GM21723 (cell line): Measurements from ENCODE around the gene ZBTB7C.

Source experiments
- ATAC-seq: cut with Tn5 transposase; IDR thresholded peaks from one replicate; pipeline ENCODE4 v1.9.1; 2021; ENCODE audit warnings: mild to moderate bottlenecking, moderate library complexity; ENCODE audit not compliant: unreplicated experiment

ZBTB7C gene

DNA sequence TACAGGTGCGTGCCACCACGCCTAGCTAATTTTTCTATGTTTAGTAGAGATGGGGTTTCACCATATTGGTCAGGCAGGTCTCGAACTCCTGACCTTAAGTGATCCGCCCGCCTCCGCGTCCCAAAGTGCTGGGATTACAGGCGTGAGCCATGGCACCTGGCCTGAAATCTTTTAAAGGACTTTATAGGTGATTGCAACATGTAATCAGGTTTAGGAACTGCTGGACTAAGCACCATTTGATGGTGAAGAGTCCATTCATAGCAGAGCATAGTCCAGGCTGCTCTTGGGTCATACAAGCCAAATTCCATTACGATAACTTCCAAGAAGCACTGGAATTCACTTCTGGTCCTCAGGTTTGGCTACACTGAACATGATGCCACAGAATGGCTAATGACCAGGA, 278.1 kb downstream of the ZBTB7C start:
- no peak for ATAC-seq

DNA sequence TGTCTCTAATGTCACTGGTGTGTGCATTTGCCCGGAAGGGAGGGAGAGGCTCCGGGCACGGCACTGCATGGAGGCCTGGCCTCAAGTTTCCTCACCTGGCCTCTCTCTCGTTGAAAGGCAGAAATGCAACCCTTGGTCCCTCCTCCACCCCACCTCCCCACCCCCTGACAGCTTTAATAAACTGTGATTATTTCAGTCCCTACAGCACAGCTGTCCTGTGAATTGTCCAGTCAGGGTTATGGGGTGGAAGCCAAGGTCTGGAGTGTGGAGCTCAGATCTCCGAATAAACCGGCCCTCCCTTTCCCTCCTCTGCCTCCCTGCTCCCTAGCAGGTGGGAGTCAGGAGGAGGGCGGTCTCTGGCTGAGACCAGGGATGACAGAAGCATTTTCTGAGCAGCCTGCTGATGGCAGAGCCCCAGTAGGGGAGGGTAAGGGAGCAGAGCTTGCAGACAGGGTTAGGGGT, 279.5 kb downstream of the ZBTB7C start:
- ATAC-seq: no peak

DNA sequence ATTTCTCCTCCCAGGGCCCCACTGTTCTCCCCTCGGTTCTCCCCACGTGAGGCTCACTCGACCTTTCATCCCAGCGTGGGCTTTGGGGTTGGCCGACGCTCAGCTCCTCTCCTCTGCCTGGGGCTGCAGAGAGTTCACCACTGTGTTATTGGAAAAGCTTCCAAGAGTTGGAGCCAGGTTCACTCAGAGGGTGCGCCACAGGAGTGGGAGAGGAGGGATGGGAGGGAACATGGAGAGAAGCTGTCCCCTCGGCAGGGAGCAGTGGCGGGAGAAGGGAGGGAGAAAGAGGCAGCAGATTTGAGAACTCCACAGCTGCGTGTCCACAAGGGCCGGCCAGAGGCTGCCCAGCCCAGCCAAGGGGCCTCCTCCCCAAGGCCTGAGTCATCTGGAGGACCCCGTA, 281.6 kb downstream of the ZBTB7C start:
- ATAC-seq: no peak

DNA sequence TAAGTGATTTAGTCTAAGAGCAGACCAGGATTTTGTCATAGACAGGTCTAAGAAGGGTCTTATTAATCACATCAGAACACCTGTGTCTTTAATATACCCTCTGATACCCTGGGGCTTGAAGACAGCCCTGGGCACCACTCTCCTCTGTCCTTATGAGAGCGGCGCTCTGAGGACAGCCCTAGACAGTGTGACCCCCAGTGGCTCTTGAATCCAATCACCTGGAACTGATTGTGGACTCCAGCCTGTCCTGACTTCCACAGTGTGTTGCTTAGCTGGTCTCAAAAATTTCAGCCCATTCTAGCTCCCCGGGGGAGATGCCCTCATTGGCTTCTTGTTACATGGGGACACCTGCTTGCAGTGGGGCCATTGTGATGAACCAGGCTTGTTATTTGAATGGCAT, 282.9 kb downstream of the ZBTB7C start:
- ATAC-seq: no peak

DNA sequence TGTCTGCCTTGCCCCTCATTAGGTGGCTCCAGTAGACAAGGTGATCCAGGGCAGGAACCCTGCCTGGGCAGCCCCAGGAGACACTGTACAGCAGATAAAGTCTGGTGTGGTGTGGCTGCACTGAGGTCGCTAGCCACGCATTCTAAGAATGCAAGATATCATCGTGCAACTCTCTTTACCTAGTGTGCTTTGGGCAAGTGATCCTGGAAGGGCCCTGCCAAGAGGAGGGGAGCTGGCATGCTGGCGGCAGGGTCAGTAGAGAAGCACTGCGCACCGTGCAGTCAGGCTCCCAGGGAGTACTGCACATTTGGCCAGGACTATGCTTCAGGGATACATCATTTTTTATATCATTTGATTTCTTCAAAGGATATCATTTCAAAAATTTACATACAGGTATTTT, 283.5 kb downstream of the ZBTB7C start:
- no peak for ATAC-seq

DNA sequence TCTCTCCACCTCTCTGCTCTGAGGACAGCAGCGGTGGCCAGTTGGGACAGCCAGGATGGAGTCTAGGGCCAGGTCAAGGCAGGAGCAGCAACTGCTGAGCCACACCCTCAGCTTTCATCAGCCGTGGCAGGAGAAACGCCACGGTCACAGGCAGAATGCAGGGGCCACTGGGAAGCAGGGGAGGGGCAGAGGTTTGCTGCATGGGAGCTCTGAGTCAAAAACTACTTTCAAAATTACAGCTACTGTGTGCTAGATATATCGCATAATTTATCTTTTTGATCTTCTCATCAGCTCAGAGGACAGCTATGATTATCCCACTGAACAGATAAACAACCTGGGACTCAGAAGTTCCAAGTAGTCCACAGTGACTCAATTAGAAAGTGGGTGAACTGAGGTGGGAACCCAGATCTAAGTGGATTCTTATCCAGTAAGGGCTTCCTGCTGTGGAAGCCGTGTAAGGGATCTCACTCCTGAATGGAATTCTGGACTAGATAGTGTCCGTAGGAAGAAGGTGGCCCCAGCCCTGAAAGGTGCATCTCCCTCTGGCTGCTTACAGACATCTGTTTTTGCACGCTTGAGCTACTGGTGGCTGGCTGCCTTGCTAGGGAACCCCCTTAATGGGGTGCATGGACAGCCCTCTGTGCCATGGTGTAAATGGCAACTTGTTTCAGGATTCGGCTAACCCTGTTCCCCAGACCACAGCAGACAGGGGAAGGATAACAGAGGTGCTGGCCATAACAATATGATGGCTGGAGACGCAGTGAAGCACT, 284.1 kb downstream of the ZBTB7C start:
- ATAC-seq: no peak

DNA sequence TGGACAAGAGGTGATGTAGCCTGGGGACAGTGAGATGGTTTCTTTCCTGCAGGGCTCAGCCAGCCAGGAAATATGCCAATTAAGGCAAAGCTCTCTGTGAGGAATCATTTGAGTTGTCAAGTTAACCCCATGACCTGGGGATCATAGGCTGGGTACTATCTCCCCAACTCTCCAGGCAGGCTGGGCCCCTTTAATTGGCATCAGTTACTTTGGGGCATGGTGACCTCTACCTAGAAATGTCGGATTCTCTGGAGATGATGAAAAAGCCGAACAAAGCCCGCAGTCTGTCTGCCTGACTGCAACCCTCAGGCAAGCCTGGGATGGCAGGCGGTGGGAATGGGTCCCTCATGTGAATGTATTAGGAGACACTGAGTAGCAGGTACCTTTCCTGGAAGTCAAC, 285.2 kb downstream of the ZBTB7C start:
- no peak for ATAC-seq

DNA sequence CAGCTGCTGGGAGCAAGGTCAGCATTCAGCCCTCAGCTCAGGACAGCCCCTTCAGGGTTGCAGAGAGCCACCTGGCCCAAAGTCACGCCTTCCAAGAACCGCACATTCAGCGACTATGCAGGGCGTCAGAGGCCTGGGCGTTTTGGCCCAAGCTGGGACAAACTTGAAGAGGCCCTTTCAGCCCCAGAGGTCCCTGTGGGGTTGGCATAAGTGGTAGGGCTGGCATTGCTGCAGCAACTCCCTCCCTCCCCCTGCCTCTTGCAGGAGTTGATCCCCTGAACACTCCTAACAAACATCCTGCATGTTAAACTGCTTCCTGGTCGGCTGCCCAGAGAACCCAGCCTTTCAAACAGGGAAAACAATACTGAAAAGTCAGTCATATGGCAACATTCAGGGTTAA, 285.9 kb downstream of the ZBTB7C start:
- ATAC-seq: no peak

DNA sequence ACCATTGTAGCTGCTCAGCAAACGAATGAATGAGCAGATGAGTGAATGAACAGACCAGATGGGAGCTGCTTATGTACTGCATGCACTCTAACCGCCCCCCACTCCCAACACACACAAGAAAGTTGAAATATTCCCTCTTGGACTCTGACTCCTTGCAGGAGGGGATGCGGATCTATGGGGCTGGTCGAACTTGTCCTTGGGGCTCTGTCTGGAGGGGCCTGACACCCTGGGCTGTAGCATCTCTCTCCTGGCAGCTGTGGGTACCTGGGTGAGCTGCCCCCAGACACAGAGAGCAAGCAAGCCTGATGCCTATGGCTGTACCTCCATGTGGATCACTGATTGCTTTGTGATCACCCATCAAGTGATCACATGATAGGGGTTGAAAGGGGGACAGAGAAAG, 286.4 kb downstream of the ZBTB7C start:
- no peak for ATAC-seq

DNA sequence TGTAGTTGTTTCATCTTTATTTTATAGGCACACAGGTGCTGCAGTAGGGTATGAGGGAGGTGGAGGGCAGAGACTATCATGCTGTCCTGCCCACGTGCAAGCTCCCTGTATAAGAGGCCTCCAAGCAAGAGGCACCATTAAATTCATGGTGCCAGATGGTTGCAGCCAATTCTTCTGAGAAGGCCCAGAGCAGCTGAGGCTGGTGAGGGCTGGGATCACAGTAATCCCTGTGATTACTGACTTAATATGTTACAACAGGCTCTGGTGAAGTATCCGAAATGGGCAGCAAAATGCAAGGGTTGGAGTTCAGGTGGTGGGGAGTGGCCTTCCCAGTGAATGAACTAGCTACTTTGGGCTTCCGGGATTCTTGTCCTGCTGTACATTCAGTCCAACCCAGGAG, 286.8 kb downstream of the ZBTB7C start:
- no peak for ATAC-seq

DNA sequence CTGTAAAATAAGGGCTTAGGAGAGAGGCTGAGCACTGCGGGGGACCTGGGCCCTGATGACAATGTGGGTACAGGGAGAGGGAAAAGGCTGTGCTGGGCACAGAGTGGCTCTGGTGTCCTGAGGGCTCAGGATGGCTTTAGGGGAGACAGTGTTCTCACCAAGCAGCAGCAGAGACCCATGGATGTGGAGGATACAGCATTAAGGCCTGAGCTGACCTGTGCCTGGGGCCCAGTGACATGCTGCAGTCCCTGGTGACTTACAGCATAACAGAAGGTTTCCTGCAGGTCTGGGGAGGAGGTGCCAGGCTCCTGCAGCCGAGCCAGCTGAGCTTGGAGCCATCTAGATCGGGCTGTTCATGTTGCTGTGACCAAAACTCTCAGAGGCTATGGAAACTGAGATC, 287.4 kb downstream of the ZBTB7C start:
- no peak for ATAC-seq

DNA sequence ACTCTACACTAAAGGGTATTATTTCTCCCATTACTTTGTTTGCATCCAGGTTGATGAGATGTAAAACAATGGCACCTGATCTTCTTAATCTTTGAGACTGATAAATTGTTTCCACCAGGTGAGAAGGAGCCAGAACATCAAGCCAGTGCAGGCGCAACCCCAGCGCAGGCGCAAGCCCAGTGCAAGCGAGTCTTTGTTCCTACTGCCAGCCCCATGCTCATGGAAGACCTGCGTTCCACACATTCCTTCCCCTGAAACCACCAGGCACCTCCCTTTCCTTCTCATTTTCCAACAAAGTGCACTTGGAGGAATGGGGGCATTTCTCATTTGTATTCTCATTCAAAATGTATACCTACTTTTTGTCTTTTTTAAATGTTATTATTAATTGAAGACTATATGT, 290.0 kb downstream of the ZBTB7C start:
- no peak for ATAC-seq

DNA sequence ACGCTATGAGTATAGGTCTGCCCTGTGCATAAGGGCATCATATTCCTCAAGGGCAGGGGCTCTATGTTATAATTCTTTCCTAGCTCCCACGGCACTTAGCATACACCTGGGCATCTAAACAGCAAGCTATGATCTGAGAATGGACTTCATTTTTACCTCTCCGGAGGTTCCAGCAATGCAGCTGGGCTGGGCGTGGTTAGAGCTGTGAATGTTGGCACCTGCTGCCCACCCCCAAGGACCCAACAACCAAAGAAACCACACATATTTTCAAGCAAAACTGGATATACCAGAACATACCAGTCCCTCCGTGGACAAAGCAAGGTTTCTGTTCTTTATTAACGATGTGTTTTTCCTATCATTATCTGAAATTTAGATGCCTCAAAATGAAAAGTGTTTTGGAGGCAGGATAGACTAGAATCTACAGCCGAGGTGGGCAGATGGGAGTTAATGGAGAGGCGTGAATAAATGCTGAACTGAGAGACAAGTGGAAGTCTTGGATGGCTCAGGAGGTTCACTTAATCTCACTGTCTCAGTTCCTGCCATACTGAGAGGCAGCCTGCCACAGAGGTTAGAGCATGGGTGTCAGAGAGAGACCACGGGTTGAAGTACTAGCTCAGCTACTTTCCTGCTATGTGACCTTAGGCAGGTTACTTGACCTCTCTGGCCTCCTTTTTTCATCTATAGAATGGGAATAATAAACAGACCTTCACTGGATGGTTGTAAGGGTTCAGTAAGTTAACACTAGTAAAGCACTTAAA, 292.1 kb downstream of the ZBTB7C start:
- no peak for ATAC-seq

DNA sequence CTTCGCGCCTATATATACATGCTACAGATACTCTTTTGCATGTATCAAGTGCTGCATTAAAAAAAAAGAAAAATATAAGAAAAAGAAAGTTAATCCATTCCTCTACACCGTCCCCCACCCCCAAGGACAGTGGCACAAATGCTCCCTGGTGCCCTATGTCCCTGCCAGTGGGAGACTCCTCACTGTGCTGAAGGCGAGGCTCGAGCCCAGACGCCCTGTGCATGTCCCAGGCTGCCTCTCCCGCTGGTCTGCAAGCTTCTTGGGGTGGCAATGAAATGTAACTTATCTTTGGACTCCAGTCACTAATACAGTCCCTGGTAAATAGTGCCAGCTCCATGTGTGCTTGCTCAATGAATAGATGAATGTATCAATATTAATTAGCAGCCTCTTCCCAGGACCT, 293.2 kb downstream of the ZBTB7C start:
- ATAC-seq: no peak

DNA sequence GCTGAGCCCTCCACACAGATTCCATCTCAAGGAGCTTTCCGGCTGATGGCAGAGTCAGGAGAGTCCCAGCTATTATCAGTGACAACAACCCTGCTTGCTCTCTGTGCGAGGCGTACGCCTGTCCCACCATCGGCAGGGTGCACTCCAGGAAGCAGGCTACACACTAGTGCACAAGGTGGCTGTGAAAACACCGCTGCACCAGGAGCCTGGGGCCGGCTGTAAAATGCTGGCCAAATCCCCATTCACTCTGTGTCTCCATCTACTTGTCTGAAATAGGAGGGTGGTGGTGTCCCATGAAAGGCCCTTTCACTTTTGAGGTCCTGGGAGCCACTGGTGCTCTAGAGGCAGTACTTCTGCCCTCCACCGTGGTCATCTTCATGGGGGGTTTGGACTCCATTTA, 295.5 kb downstream of the ZBTB7C start:
- ATAC-seq: no peak

DNA sequence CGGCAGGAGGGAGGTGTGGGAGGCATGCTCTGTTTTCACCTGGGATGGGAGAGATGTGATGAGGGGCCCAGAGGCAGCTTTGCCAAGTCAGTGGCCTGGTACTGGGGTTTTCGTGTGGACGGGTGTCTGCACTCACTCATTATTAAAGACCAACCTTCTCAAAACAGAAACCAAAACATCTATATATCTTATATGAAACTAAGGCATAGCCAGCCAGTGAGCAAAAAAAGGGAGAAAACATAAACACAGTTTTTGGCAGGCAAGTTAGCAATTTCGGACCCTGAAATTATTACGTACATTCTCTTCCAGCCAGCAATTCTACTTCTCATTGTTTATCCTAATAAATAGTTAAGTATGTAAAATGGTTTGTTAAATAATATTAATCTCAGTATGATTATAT, 297.6 kb downstream of the ZBTB7C start:
- ATAC-seq: no peak

DNA sequence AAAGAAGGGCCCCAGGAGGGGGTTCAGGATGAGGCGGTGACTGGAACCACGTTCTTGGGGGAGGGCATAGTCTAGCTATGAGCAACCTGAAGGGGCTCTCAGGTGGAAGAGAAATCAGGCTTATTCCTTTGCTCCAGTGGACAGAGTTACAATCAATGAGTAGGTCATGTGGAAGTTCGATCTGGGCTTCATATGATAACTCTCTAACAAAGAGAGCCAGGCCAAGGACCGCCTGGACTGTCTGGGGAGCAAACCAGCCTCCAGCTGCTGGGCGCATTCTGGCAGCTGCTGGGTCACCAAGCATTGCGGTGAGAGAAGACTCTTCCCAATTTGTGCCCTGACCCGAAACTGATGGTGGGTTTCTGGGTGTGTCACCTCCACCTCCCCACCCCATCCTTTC, 298.4 kb downstream of the ZBTB7C start:
- no peak for ATAC-seq

DNA sequence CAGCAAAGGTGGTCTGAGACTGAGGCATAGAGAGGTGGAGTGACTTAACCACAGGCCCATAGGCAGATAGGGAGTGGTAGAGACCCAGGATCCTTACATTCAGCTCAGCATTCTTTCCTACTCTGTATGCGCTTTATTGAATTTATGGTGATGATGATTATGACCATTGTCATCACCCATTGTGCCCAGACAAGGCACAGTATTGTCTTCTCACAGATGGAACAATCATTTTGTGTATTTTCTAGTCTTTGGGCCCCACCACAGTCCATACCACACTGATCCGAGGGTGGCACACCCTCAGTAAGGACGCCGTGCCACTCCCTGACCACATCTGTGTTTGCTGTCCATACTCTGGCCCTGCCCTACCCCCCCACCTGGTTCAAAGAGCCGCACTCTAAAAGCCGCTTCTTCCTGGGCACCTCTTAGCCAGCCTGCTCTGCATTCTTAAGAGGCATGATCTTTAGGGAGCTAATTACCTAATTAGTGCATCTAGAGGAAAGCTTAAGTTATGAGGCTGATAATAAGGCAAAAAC, 299.2 kb downstream of the ZBTB7C start:
- ATAC-seq: no peak

DNA sequence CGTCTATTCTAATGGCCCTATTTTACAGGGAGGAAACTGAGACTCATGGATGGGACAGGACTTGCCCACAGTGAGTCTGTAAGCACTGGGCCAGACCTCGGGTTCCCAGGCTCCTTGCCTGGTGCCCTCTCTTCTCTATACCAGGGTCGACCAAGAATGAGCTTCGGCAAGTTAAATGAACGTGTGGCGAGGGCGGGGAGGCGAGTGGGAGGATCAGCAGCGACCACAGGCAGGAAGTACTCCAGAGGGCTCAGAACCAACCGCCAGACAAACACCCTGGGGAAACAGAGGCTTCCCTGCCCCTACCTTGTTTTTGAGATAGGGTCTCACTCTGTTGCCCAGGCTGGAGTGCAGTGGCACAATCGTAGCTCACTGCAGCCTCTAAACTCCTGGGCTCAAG, 301.0 kb downstream of the ZBTB7C start:
- no peak for ATAC-seq

DNA sequence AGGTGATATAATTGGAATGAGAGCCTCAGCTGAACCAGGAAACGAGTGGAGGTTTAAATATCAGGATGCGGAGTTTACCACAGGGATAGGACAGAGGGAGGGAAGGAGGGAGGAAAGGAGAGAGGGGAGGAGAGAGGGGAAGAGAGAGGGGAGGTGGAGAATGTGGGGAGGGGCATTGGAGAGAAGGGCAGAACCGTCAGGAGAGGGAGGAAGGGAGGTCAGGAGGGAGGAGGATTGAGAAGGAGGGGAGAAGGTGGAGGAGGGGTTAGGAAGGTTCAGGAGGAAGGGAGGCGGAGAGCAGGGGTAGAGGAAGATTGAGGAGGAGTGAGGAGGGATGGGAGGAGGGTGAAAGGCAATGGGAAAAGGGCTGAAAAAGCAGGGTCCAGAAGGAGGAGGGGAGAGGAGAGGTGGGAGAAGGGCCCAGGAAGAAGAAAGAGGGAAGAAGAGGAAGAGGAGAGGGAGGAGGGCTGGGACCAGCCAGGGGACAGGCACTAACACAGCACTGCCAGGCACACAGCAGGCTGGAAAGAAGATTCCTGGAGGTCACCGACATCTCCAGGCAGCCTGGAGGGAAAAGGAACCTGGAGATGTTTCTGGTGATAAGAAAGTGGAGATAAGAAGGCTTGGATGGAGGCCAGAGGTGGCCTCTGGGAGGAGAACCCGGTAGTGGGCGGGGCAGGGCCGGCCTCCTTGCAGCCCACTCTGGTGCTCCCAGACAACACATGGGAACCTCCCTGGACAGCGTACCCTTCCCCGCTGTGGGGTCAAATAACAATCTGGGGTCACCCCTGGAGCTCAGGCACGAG, 302.0 kb downstream of the ZBTB7C start:
- ATAC-seq: no peak

DNA sequence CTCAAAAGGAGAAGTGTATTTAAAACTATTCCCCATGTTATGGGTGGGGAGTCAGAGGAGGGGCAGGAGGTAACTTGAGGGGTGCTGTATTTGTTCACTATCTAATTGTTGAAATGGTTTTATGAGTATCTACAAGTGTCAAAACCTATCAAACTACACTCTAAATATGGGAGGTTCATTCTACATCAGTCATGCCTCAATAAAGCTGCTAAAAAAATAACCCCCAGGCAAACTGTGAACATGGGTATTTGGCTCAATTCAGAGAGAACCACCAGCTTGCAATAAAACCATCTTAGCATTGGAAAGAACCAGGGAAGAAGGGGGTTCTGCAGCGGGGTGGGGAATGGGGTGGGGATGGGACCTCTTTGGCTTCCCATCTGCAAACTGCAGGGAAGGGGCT, 302.7 kb downstream of the ZBTB7C start:
- ATAC-seq: no peak
